CD4-positive, alpha-beta T cell treated with Interleukin-21 for 1 hour (primary cell): ENCODE data around the gene CHID1.

Source experiments
- DNase-seq: peaks from one replicate; pipeline ENCODE4 v3.0.0-alpha.2; 2020

The CHID1 gene

GRCh38 chr11:818396-819128, 92.0 kb downstream of the CHID1 start, which contains the start of gene PNPLA2:
TSS of gene PNPLA2 (plus strand) at chr11:818914. CDS start at chr11:819719, 805 bp downstream.
- no peak for DNase-seq
